AG10803 (cell line): Measurements from ENCODE around the gene GNB4.

Experiments used
- DNase-seq: peaks from one replicate; pipeline ENCODE4 v3.0.0; 2010; ENCODE audit warnings: low read depth
- H3K4me3 ChIP-seq: 2 replicates; pipeline ENCODE4 v1.5.1; 2011; ENCODE audit warnings: mild to moderate bottlenecking, low read length, control low read depth
- TF ChIP-seq, protein P1 (sequence below): conservative IDR thresholded peaks from 2 replicates; pipeline ENCODE4 v1.5.1; 2011; ENCODE audit warnings: mild to moderate bottlenecking, low read length, control low read depth, inconsistent platforms

The GNB4 gene

GRCh38 chr3:179446501-179446900 is 4.8 kb downstream of the GNB4 start:
- no peak overlapping the region for H3K4me3 ChIP-seq
- TF ChIP-seq, protein P1, sequence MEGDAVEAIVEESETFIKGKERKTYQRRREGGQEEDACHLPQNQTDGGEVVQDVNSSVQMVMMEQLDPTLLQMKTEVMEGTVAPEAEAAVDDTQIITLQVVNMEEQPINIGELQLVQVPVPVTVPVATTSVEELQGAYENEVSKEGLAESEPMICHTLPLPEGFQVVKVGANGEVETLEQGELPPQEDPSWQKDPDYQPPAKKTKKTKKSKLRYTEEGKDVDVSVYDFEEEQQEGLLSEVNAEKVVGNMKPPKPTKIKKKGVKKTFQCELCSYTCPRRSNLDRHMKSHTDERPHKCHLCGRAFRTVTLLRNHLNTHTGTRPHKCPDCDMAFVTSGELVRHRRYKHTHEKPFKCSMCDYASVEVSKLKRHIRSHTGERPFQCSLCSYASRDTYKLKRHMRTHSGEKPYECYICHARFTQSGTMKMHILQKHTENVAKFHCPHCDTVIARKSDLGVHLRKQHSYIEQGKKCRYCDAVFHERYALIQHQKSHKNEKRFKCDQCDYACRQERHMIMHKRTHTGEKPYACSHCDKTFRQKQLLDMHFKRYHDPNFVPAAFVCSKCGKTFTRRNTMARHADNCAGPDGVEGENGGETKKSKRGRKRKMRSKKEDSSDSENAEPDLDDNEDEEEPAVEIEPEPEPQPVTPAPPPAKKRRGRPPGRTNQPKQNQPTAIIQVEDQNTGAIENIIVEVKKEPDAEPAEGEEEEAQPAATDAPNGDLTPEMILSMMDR = peak; percentile 59
- peak; percentile 41 for DNase-seq

DNA sequence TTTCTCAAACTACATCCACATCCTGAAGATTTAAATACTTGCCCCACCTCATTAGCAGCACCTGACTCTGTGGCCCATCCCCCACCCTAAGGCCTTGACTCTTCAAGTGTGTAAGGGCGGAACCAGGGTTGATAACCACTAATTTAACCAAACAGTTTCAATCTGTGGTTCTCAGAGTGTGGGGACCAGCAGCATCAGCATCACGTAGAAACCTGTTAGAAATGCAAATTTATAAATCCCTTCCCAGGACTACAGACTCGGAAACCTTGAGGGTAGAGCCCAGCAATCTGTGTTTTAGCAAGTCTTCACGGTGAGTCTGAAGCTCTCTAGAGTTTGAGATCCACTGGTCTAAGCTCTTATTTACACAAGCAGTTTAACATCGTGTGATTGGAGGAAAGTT is 12.4 kb downstream of the GNB4 start:
- TF ChIP-seq, protein P1 = no peak
- no peak for DNase-seq

DNA sequence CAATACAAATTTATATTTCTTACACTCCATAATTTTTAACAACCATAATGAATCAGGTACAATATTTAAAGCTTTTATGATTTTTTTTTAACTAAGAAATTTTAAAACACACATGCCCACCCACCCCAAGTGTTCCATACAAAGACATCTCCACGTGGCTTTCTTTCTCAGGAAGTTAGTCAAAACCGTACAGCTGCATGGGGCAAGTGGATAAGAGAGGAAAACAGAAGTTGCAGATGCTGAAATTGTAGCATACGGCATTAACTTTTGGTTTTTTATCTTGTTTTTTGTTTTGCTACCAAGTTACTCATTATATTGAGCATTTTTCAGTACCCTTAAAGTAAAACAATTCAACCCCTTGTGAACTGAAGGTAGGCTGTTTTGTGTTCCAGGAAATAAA is 14.8 kb downstream of the GNB4 start:
- no peak overlapping the region for H3K4me3 ChIP-seq
- TF ChIP-seq, protein P1 = no peak
- no peak for DNase-seq

More for the DNA sequence above, 12.4 kb downstream of the GNB4 start:
- no peak overlapping the region for H3K4me3 ChIP-seq

GRCh38 chr3:179432451-179432850 is 18.8 kb downstream of the GNB4 start:
- no peak overlapping the region for H3K4me3 ChIP-seq
- TF ChIP-seq, protein P1 = no peak
- no peak for DNase-seq

GRCh38 chr3:179432021-179432420 is 19.2 kb downstream of the GNB4 start:
- DNase-seq = no peak
- TF ChIP-seq, protein P1 = no peak
- no peak overlapping the region for H3K4me3 ChIP-seq

GRCh38 chr3:179430277-179430870 is 20.9 kb downstream of the GNB4 start:
- TF ChIP-seq, protein P1 = no peak
- no peak for DNase-seq
- H3K4me3 ChIP-seq = no peak overlapping the region

- no peak overlapping the region for H3K4me3 ChIP-seq
- TF ChIP-seq, protein P1 = no peak
- DNase-seq = no peak
Measured at GRCh38 chr3:179428876-179429548, 22.3 kb downstream of the GNB4 start.
